Gastroesophageal sphincter (tissue), 3 donors: ENCODE results near the gene GPHN.

Source experiments
- CTCF ChIP-seq, 4 experiments: fragments of 200-600 bp in 2 of 4; fragments of 450-650 bp in 2 of 4; sonication (generic) in 1 of 4; IDR thresholded peaks; one replicate each; pipeline ENCODE4 v1.5.1; 2017 to 2019; ENCODE audit warnings: antibody characterized with exemption in 4 of 4, mild to moderate bottlenecking in 2 of 4, moderate library complexity in 2 of 4
- EP300 ChIP-seq: sonication (generic); formaldehyde crosslinking; IDR thresholded peaks from one replicate; pipeline ENCODE4 v1.6.1; 2017; ENCODE audit warnings: antibody characterized with exemption, mild to moderate bottlenecking
- POLR2A ChIP-seq, 2 donors: fragments of 450-650 bp; IDR thresholded peaks; one replicate each; pipeline ENCODE4 v1.6.1; 2017; ENCODE audit warnings: antibody characterized with exemption in 2 of 2, mild to moderate bottlenecking in 2 of 2, moderate library complexity in 1 of 2
- POLR2AphosphoS5 ChIP-seq: sonication (generic); formaldehyde crosslinking; IDR thresholded peaks from one replicate; pipeline ENCODE4 v1.6.1; 2017; ENCODE audit warnings: antibody characterized with exemption

DNA sequence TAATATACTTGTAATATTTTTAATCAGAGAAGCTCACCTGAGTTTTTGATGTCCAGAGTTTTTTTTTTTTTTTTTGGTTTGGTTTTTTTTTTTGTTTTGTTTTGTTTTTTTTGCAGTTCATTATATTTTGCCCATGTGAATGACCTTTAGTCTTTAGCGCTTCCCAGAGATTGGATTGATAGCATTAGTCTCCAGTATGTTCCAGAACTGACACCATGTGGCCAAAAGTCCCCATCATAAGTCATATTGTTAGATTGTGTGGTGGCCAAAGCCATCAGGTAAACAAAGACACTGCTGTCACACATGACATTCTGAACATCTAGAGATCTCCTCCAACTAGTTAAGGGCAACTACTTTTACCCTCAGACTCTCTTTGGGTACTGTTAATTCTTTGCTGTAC, 408.5 kb downstream of the GPHN start:
- no peak for TF ChIP-seq CTCF (IDR thresholded peaks at IDR 0.05)
- TF ChIP-seq POLR2A (IDR thresholded peaks at IDR 0.05): no peak
- no peak for TF ChIP-seq POLR2AphosphoS5
- no peak for TF ChIP-seq EP300
